ENCODE measurements around the gene CDH20.
A peak's percentile ranks its signal among the peaks of the same experiment; 100 is the strongest.
"Not testable (repeated sequence)": the region's sequence is repeated elsewhere in the genome, so short reads cannot be mapped to it uniquely, and the experiment has no call there.

Gene CDH20

GRCh38 chr18:61362511-61362910, 29.3 kb downstream of the CDH20 start:
- Histone ChIP-seq H3K9me3 (ENCODE audit: severe bottlenecking) (peaks cover under 1% of the 10 kb centered on the region), H3K27me3 (ENCODE audit: insufficient read depth, low read depth, severe bottlenecking) (no peaks in the 10 kb centered on the region), H3K27ac (no peak overlapping the region), H3K36me3 (no peaks in the 10 kb centered on the region), H3K4me3 (ENCODE audit: low read depth, low read length) (no peak overlapping the region)
- TF ChIP-seq CTCF (IDR thresholded peaks at IDR 0.05; ENCODE audit: low read depth, low read length) = no peak
- no peak for DNase-seq

GRCh38 chr18:61364953-61365352, 31.7 kb downstream of the CDH20 start:
- no peak for TF ChIP-seq CTCF (IDR thresholded peaks at IDR 0.05; ENCODE audit: low read depth, low read length)
- no peaks in the 10 kb centered on the region for H3K9me3 ChIP-seq (ENCODE audit: severe bottlenecking)
- no peak for DNase-seq

GRCh38 chr18:61368001-61368400, 34.8 kb downstream of the CDH20 start:
- Histone ChIP-seq H3K27me3 (ENCODE audit: insufficient read depth, low read depth, severe bottlenecking) (no peaks in the 10 kb centered on the region), H3K36me3 (no peaks in the 10 kb centered on the region), H3K27ac (peak overlapping the region; percentile 84), H3K4me3 (ENCODE audit: low read depth, low read length) (no peak overlapping the region), H3K9me3 (ENCODE audit: severe bottlenecking) (no peaks in the 10 kb centered on the region)
- DNase-seq = peak; percentile 71
- TF ChIP-seq CTCF (IDR thresholded peaks at IDR 0.05; ENCODE audit: low read depth, low read length) = no peak

More at GRCh38 chr18:61364953-61365352, 31.7 kb downstream of the CDH20 start:
- no peaks in the 10 kb centered on the region for H3K36me3 ChIP-seq
- H3K27ac ChIP-seq = no peak overlapping the region
- H3K4me3 ChIP-seq (ENCODE audit: low read depth, low read length) = no peak overlapping the region
- no peaks in the 10 kb centered on the region for H3K27me3 ChIP-seq (ENCODE audit: insufficient read depth, low read depth, severe bottlenecking)

- not testable (repeated sequence) for H3K9me3 ChIP-seq (ENCODE audit: severe bottlenecking); H3K36me3 ChIP-seq; H3K27ac ChIP-seq; H3K27me3 ChIP-seq (ENCODE audit: insufficient read depth, low read depth, severe bottlenecking); DNase-seq; H3K4me3 ChIP-seq (ENCODE audit: low read depth, low read length)
Observed at GRCh38 chr18:61369671-61370070, 36.4 kb downstream of the CDH20 start.

GRCh38 chr18:61371111-61371510, 37.9 kb downstream of the CDH20 start:
- 0 out of 2 replicates have a peak overlapping the region, but pooled peaks have one; percentile 4 for H3K27ac ChIP-seq
- H3K9me3 ChIP-seq (ENCODE audit: severe bottlenecking) = no peaks in the 10 kb centered on the region
- no peak overlapping the region for H3K4me3 ChIP-seq (ENCODE audit: low read depth, low read length)
- no peaks in the 10 kb centered on the region for H3K27me3 ChIP-seq (ENCODE audit: insufficient read depth, low read depth, severe bottlenecking)
- DNase-seq = no peak
- H3K36me3 ChIP-seq = no peaks in the 10 kb centered on the region
- TF ChIP-seq CTCF (IDR thresholded peaks at IDR 0.05; ENCODE audit: low read depth, low read length) = no peak

GRCh38 chr18:61379827-61380226, 46.6 kb downstream of the CDH20 start:
- no peaks in the 10 kb centered on the region for H3K36me3 ChIP-seq
- no peak overlapping the region for H3K27ac ChIP-seq
- no peak for DNase-seq
- TF ChIP-seq CTCF (IDR thresholded peaks at IDR 0.05; ENCODE audit: low read depth, low read length) = no peak
- no peaks in the 10 kb centered on the region for H3K9me3 ChIP-seq (ENCODE audit: severe bottlenecking)
- H3K4me3 ChIP-seq (ENCODE audit: low read depth, low read length) = no peak overlapping the region
- no peaks in the 10 kb centered on the region for H3K27me3 ChIP-seq (ENCODE audit: insufficient read depth, low read depth, severe bottlenecking)
